GM23338 (cell line): Measurements from ENCODE around the gene XPC. TPM values are rescaled to one million over a fixed set of nuclear protein-coding genes. Genes with fewer than 3 reads are reported as not detected.

Experiments
- ATAC-seq: fragments of 200-7000 bp; cut with Tn5 transposase; 3 replicates; pipeline ENCODE4 v1.9.1; 2020
- DNase-seq: peaks from one replicate; pipeline ENCODE4 v3.0.0-alpha.2; 2015; ENCODE audit warnings: low spot score
- H2AFZ ChIP-seq: fragments of 200-600 bp; sonication (generic); 2 replicates; pipeline ENCODE4 v1.8.0; 2016; ENCODE audit warnings: antibody characterized with exemption, mild to moderate bottlenecking, moderate library complexity
- H3F3A ChIP-seq: fragments of 200-600 bp; sonication (generic); replicated peaks from 2 replicates; pipeline ENCODE4 v1.8.0; 2017; ENCODE audit warnings: antibody characterized with exemption, mixed run types, low read depth
- H3K27ac ChIP-seq: fragments of 200-600 bp; sonication (generic); 2 replicates; pipeline ENCODE4 v1.6.1; 2016; ENCODE audit warnings: low read depth
- H3K27me3 ChIP-seq: fragments of 200-600 bp; sonication (generic); 2 replicates; pipeline ENCODE4 v1.8.0; 2016; ENCODE audit warnings: mild to moderate bottlenecking, mixed run types, moderate library complexity; ENCODE audit not compliant: insufficient read depth
- H3K36me3 ChIP-seq: fragments of 200-600 bp; sonication (generic); 2 replicates; pipeline ENCODE4 v1.8.0; 2016; ENCODE audit warnings: mild to moderate bottlenecking; ENCODE audit not compliant: insufficient read depth
- H3K4me1 ChIP-seq: fragments of 200-600 bp; sonication (generic); 2 replicates; pipeline ENCODE4 v1.8.0; 2016; ENCODE audit warnings: mild to moderate bottlenecking, moderate library complexity; ENCODE audit not compliant: insufficient read depth
- H3K4me2 ChIP-seq: fragments of 200-600 bp; sonication (generic); 2 replicates; pipeline ENCODE4 v1.7.1; 2017; ENCODE audit warnings: mixed run types
- H3K4me3 ChIP-seq: fragments of 200-600 bp; sonication (generic); 2 replicates; pipeline ENCODE4 v1.6.1; 2016; ENCODE audit warnings: mixed run types
- H3K79me2 ChIP-seq: fragments of 200-600 bp; sonication (generic); replicated peaks from 2 replicates; pipeline ENCODE4 v1.8.0; 2017; ENCODE audit warnings: mild to moderate bottlenecking; ENCODE audit not compliant: insufficient read depth
- H3K9me2 ChIP-seq: fragments of 200-600 bp; sonication (generic); 2 replicates; pipeline ENCODE4 v1.8.0; 2017; ENCODE audit not compliant: insufficient read depth
- H4K20me1 ChIP-seq: fragments of 200-600 bp; sonication (generic); replicated peaks from 2 replicates; pipeline ENCODE4 v1.8.0; 2017; ENCODE audit warnings: mild to moderate bottlenecking; ENCODE audit not compliant: insufficient read depth
- H3K27ac Mint-ChIP-seq: 2 replicates; pipeline ENCODE4 v1.8.0; 2020; ENCODE audit warnings: inconsistent platforms, mild to moderate bottlenecking, moderate library complexity, mixed read lengths
- H3K27me3 Mint-ChIP-seq: 3 replicates; pipeline ENCODE4 v1.8.0; 2022; ENCODE audit warnings: low read depth, mild to moderate bottlenecking, moderate library complexity, mixed read lengths, inconsistent platforms; ENCODE audit not compliant: insufficient read depth, poor library complexity
- H3K36me3 Mint-ChIP-seq: 3 replicates; pipeline ENCODE4 v1.8.0; 2021; ENCODE audit warnings: low read depth, mild to moderate bottlenecking, inconsistent platforms, moderate library complexity, mixed read lengths
- H3K4me1 Mint-ChIP-seq: 3 replicates; pipeline ENCODE4 v1.8.0; 2020; ENCODE audit warnings: mild to moderate bottlenecking, inconsistent platforms, mixed read lengths
- H3K4me3 Mint-ChIP-seq: 3 replicates; pipeline ENCODE4 v1.8.0; 2021; ENCODE audit warnings: moderate library complexity, mild to moderate bottlenecking, inconsistent platforms, mixed read lengths
- H3K9me3 Mint-ChIP-seq: 3 replicates; pipeline ENCODE4 v1.8.0; 2020; ENCODE audit warnings: moderate library complexity, mild to moderate bottlenecking, inconsistent platforms, mixed read lengths
- CREB1 ChIP-seq: fragments of 250-450 bp; sonication (Bioruptor Pico); IDR thresholded peaks from 2 replicates; pipeline ENCODE4 v1.5.0; 2020; ENCODE audit warnings: low read depth, mild to moderate bottlenecking, moderate library complexity
- CTCF ChIP-seq, 2 experiments: fragments of 200-600 bp in 1 of 2; sonication (generic) in 1 of 2; conservative IDR thresholded peaks; 2 replicates each; pipeline versions ENCODE4 v1.5.1 to v1.6.1; 2016 to 2017; ENCODE audit warnings: antibody characterized with exemption in 2 of 2, low read depth in 2 of 2, mild to moderate bottlenecking in 2 of 2, moderate library complexity in 1 of 2
- ETS1 ChIP-seq: IDR thresholded peaks from 2 replicates; pipeline ENCODE4 v1.6.1; 2016; ENCODE audit warnings: antibody characterized with exemption
- EZH2 ChIP-seq: fragments of 200-600 bp; sonication (generic); IDR thresholded peaks from one replicate; pipeline ENCODE4 v1.8.0; 2017; ENCODE audit warnings: antibody characterized with exemption, mild to moderate bottlenecking, low read depth; ENCODE audit not compliant: unreplicated experiment
- EZH2phosphoT487 ChIP-seq: fragments of 200-600 bp; sonication (generic); IDR thresholded peaks from one replicate; pipeline ENCODE4 v1.8.1; 2018; ENCODE audit warnings: antibody characterized with exemption; ENCODE audit not compliant: unreplicated experiment
- JUNB ChIP-seq: IDR thresholded peaks from one replicate; pipeline ENCODE4 v1.6.1; 2016; ENCODE audit warnings: antibody characterized with exemption; ENCODE audit not compliant: unreplicated experiment
- NANOG ChIP-seq: IDR thresholded peaks from 2 replicates; pipeline ENCODE4 v1.6.1; 2016; ENCODE audit warnings: antibody characterized with exemption, borderline replicate concordance
- STAT1 ChIP-seq: IDR thresholded peaks from one replicate; pipeline ENCODE4 v1.6.1; 2016; ENCODE audit warnings: antibody characterized with exemption; ENCODE audit not compliant: unreplicated experiment
- ZNF114 ChIP-seq: fragments of 250-450 bp; sonication (Bioruptor Pico); IDR thresholded peaks from 2 replicates; pipeline ENCODE4 v1.5.0; 2020; ENCODE audit warnings: mild to moderate bottlenecking, moderate library complexity
- ZNF331 ChIP-seq: fragments of 250-450 bp; sonication (Bioruptor Pico); IDR thresholded peaks from 2 replicates; pipeline ENCODE4 v1.5.0; 2020; ENCODE audit warnings: low read depth, mild to moderate bottlenecking, moderate library complexity
- ZNF462 ChIP-seq: fragments of 250-450 bp; sonication (Bioruptor Pico); IDR thresholded peaks from 2 replicates; pipeline ENCODE4 v1.5.0; 2020; ENCODE audit warnings: mild to moderate bottlenecking, moderate library complexity
- polyA plus RNA-seq: library from polyadenylated mRNA; unstranded; fragments of >200 nt; fragmentation: Nextera tagmentation; extraction: Ambion mirVana; gene quantifications from 2 replicates; pipeline ENCODE4 v1.2.1, GENCODE V29; 2016
- total RNA-seq: library from RNA; depleted of rRNA; stranded (reverse); fragments of >200 nt; shearing (Covaris generic); gene quantifications from 2 replicates; pipeline ENCODE4 v1.2.3, GENCODE V29; 2014
- TF ChIP-seq, protein P1 (sequence below): IDR thresholded peaks from one replicate; pipeline ENCODE4 v1.6.1; 2018; ENCODE audit warnings: antibody characterized with exemption; ENCODE audit not compliant: unreplicated experiment

XPC gene
- total and polyA plus RNA-seq, 2 experiments from 2014 or later, result 34.9 to 41.5 TPM

GRCh38 chr3:14181253-14181652 is 2.9 kb upstream of the XPC start:
- no peak for TF ChIP-seq ZNF462 (CRISPR knock-in tag)
- no peak for TF ChIP-seq JUNB
- no peak for TF ChIP-seq ETS1
- TF ChIP-seq, protein P1, sequence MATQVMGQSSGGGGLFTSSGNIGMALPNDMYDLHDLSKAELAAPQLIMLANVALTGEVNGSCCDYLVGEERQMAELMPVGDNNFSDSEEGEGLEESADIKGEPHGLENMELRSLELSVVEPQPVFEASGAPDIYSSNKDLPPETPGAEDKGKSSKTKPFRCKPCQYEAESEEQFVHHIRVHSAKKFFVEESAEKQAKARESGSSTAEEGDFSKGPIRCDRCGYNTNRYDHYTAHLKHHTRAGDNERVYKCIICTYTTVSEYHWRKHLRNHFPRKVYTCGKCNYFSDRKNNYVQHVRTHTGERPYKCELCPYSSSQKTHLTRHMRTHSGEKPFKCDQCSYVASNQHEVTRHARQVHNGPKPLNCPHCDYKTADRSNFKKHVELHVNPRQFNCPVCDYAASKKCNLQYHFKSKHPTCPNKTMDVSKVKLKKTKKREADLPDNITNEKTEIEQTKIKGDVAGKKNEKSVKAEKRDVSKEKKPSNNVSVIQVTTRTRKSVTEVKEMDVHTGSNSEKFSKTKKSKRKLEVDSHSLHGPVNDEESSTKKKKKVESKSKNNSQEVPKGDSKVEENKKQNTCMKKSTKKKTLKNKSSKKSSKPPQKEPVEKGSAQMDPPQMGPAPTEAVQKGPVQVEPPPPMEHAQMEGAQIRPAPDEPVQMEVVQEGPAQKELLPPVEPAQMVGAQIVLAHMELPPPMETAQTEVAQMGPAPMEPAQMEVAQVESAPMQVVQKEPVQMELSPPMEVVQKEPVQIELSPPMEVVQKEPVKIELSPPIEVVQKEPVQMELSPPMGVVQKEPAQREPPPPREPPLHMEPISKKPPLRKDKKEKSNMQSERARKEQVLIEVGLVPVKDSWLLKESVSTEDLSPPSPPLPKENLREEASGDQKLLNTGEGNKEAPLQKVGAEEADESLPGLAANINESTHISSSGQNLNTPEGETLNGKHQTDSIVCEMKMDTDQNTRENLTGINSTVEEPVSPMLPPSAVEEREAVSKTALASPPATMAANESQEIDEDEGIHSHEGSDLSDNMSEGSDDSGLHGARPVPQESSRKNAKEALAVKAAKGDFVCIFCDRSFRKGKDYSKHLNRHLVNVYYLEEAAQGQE, result no peak
- no peak for TF ChIP-seq CREB1 (CRISPR knock-in tag)
- TF ChIP-seq STAT1, result no peak
- no peak for TF ChIP-seq EZH2phosphoT487
- TF ChIP-seq EZH2, result no peak
- TF ChIP-seq NANOG, result no peak
- no peak for TF ChIP-seq ZNF331
- no peak for TF ChIP-seq CTCF (conservative IDR thresholded peaks at IDR 0.05; ENCODE audit: low read depth in 2 of 2)
- TF ChIP-seq ZNF114 (CRISPR knock-in tag), result no peak
- peaks cover 46% of the 10 kb centered on the region for H3K36me3 Mint-ChIP-seq
- Histone ChIP-seq H2AFZ (no peak overlapping the region), H3K4me3 (no peak overlapping the region), H4K20me1 (peaks cover 15% of the 10 kb centered on the region), H3K27ac (no peak overlapping the region), H3K9me2 (no peaks in the 10 kb centered on the region), H3F3A (no peaks in the 10 kb centered on the region), H3K27me3 (no peaks in the 10 kb centered on the region), H3K4me1 (peaks cover 14% of the 10 kb centered on the region), H3K36me3 (peaks cover 43% of the 10 kb centered on the region), H3K4me2 (no peak overlapping the region), H3K79me2 (peaks cover 60% of the 10 kb centered on the region)
- H3K9me3 Mint-ChIP-seq, result 0 out of 3 replicates have a peak, but pooled peaks cover 3% of the 10 kb centered on the region
- ATAC-seq, result no peak
- peaks cover 18% of the 10 kb centered on the region for H3K4me1 Mint-ChIP-seq
- H3K27me3 Mint-ChIP-seq, result peaks cover 10% of the 10 kb centered on the region
- DNase-seq, result no peak
- no peak overlapping the region for H3K4me3 Mint-ChIP-seq
- H3K27ac Mint-ChIP-seq, result no peak overlapping the region
